H1 (cell line): ENCODE data around the gene MYO16. TPM values are rescaled to one million over a fixed set of nuclear protein-coding genes. Genes with fewer than 3 reads are reported as not detected.

Experiments used
- CTCF ChIA-PET: fragments of 300-600 bp; sonication (Branson Sonifier 250); formaldehyde crosslinking; loops from one replicate; lab custom pipeline; 2021; ENCODE audit not compliant: partially characterized antibody; lab: Charles Lee
- POLR2A ChIA-PET: fragments of 300-600 bp; sonication (Branson Sonifier 250); formaldehyde crosslinking; loops from one replicate; lab custom pipeline; 2021; ENCODE audit warnings: inconsistent platforms; ENCODE audit not compliant: partially characterized antibody; lab: Charles Lee
- DNase-seq, 2 experiments: peaks; one replicate each; pipeline versions ENCODE4 v3.0.0 to v3.0.0-alpha.2; 2010 to 2022; ENCODE audit warnings: low spot score in 2 of 2, low read depth in 1 of 2, mixed read lengths in 1 of 2
- FAIRE-seq: peaks from 2 replicates; lab custom pipeline; 2011; peaks lifted over from hg19 to GRCh38; lab: Jason Lieb, UNC
- H2AFZ ChIP-seq: 2 replicates; pipeline ENCODE4 v1.8.1; 2012; ENCODE audit warnings: low read length, inconsistent platforms
- H2AK5ac ChIP-seq: 2 replicates; pipeline ENCODE4 v1.6.1; 2013; ENCODE audit warnings: low read depth, low read length
- H2BK120ac ChIP-seq: replicated peaks from 2 replicates; pipeline ENCODE3; 2013; ENCODE audit warnings: low read depth, low read length, inconsistent platforms
- H2BK12ac ChIP-seq: 2 replicates; pipeline ENCODE4 v1.6.1; 2013; ENCODE audit warnings: low read depth, low read length
- H2BK15ac ChIP-seq: 2 replicates; pipeline ENCODE4 v1.6.1; 2013; ENCODE audit warnings: low read length
- H2BK20ac ChIP-seq: 2 replicates; pipeline ENCODE4 v1.6.1; 2013; ENCODE audit warnings: low read length
- H2BK5ac ChIP-seq: 2 replicates; pipeline ENCODE4 v1.6.1; 2013; ENCODE audit warnings: low read depth, low read length
- H3K14ac ChIP-seq: 2 replicates; pipeline ENCODE4 v1.6.1; 2013; ENCODE audit warnings: inconsistent platforms; ENCODE audit not compliant: insufficient read length
- H3K18ac ChIP-seq: 2 replicates; pipeline ENCODE4 v1.6.1; 2013; ENCODE audit warnings: low read length; ENCODE audit errors: extremely low read depth
- H3K23ac ChIP-seq: 2 replicates; pipeline ENCODE4 v1.6.1; 2013; ENCODE audit warnings: inconsistent platforms; ENCODE audit not compliant: insufficient read length
- H3K23me2 ChIP-seq: 2 replicates; pipeline ENCODE4 v1.6.1; 2013; ENCODE audit warnings: low read depth, low read length
- H3K27ac ChIP-seq: 2 replicates; pipeline ENCODE4 v1.6.1; 2011; ENCODE audit warnings: low read depth, low read length, inconsistent platforms
- H3K27me3 ChIP-seq, 4 experiments: replicated peaks in 1 of 4; 1 replicate in 1 of 4; 2 replicates in 3 of 4; pipeline versions ENCODE4 v1.6.1 to v1.8.1; 2011 to 2013; ENCODE audit warnings: low read length in 3 of 4, mild to moderate bottlenecking in 3 of 4, inconsistent platforms in 2 of 4, mixed read lengths in 2 of 4, moderate library complexity in 1 of 4; ENCODE audit not compliant: control insufficient read depth in 3 of 4, insufficient read depth in 3 of 4; ENCODE audit errors: extremely low read depth in 1 of 4
- H3K36me3 ChIP-seq, 4 experiments: 2 replicates each; pipeline versions ENCODE4 v1.6.1 to v1.8.1; 2011 to 2013; ENCODE audit warnings: mild to moderate bottlenecking in 4 of 4, low read length in 3 of 4, moderate library complexity in 2 of 4, control low read depth in 1 of 4, inconsistent platforms in 1 of 4; ENCODE audit not compliant: insufficient read depth in 4 of 4, control insufficient read depth in 2 of 4
- H3K4ac ChIP-seq: replicated peaks from 2 replicates; pipeline ENCODE3; 2013; ENCODE audit warnings: low read length, low read depth, mixed read lengths, inconsistent platforms; ENCODE audit not compliant: insufficient read length
- H3K4me1 ChIP-seq, 4 experiments: replicated peaks in 1 of 4; 1 replicate in 1 of 4; 2 replicates in 3 of 4; pipeline versions ENCODE4 v1.6.1 to v1.8.1; 2011 to 2013; ENCODE audit warnings: low read length in 3 of 4, inconsistent platforms in 2 of 4, mixed read lengths in 1 of 4; ENCODE audit not compliant: insufficient read depth in 4 of 4, control insufficient read depth in 3 of 4
- H3K4me2 ChIP-seq, 2 experiments: 2 replicates each; pipeline versions ENCODE4 v1.6.1 to v1.8.1; 2011 to 2013; ENCODE audit warnings: low read depth in 2 of 2, low read length in 2 of 2, control low read depth in 1 of 2, inconsistent platforms in 1 of 2, mild to moderate bottlenecking in 1 of 2; ENCODE audit not compliant: insufficient read depth in 1 of 2
- H3K4me3 ChIP-seq, 4 experiments: fragments of 200-600, 300-600 bp in 1 of 4; sonication (generic), shearing (Covaris generic), sonication (Bioruptor Twin) in 1 of 4; 2 replicates each; pipeline versions ENCODE4 v1.5.1 to v1.8.1; 2011 to 2016; ENCODE audit warnings: low read length in 4 of 4, low read depth in 3 of 4, control low read depth in 2 of 4, inconsistent platforms in 2 of 4, mild to moderate bottlenecking in 2 of 4, mixed read lengths in 1 of 4, moderate library complexity in 1 of 4; ENCODE audit not compliant: insufficient read depth in 2 of 4; ENCODE audit errors: extremely low read depth in 1 of 4
- H3K56ac ChIP-seq: replicated peaks from 2 replicates; pipeline ENCODE3; 2013; ENCODE audit warnings: low read depth, mild to moderate bottlenecking, mixed read lengths, low read length, inconsistent platforms; ENCODE audit not compliant: insufficient read length
- H3K79me1 ChIP-seq: 2 replicates; pipeline ENCODE4 v1.6.1; 2013; ENCODE audit warnings: low read depth, low read length, control low read depth
- H3K79me2 ChIP-seq, 2 experiments: 2 replicates each; pipeline versions ENCODE4 v1.6.1 to v1.8.1; 2012 to 2013; ENCODE audit warnings: low read length in 2 of 2, mild to moderate bottlenecking in 2 of 2, inconsistent platforms in 1 of 2; ENCODE audit not compliant: insufficient read depth in 2 of 2, control insufficient read depth in 1 of 2
- H3K9ac ChIP-seq, 4 experiments: replicated peaks in 1 of 4; 1 replicate in 1 of 4; 2 replicates in 3 of 4; pipeline versions ENCODE4 v1.6.1 to v1.8.1; 2011 to 2013; ENCODE audit warnings: low read depth in 3 of 4, low read length in 3 of 4, control low read depth in 2 of 4, mild to moderate bottlenecking in 2 of 4, moderate library complexity in 2 of 4, inconsistent platforms in 1 of 4; ENCODE audit errors: extremely low read depth in 1 of 4
- H3K9me3 ChIP-seq, 2 experiments: 2 replicates each; pipeline versions ENCODE4 v1.6.1 to v1.8.1; 2012 to 2013; ENCODE audit warnings: mild to moderate bottlenecking in 2 of 2, moderate library complexity in 2 of 2, control low read depth in 1 of 2, inconsistent platforms in 1 of 2, low read depth in 1 of 2, low read length in 1 of 2, mixed read lengths in 1 of 2; ENCODE audit not compliant: insufficient read depth in 2 of 2
- H4K20me1 ChIP-seq, 2 experiments: replicated peaks in 1 of 2; 2 replicates each; pipeline versions ENCODE3 to v1.8.1; 2011 to 2013; ENCODE audit warnings: inconsistent platforms in 2 of 2, low read length in 2 of 2, mild to moderate bottlenecking in 1 of 2; ENCODE audit not compliant: insufficient read depth in 2 of 2, control insufficient read depth in 1 of 2
- H4K5ac ChIP-seq: 2 replicates; pipeline ENCODE4 v1.6.1; 2013; ENCODE audit warnings: low read length, low read depth, mixed read lengths, inconsistent platforms; ENCODE audit not compliant: insufficient read length
- H4K8ac ChIP-seq: 2 replicates; pipeline ENCODE4 v1.8.0; 2013; ENCODE audit warnings: mild to moderate bottlenecking, moderate library complexity, low read length, inconsistent platforms; ENCODE audit not compliant: insufficient read depth; ENCODE audit errors: extremely low read depth
- H4K91ac ChIP-seq: replicated peaks from 2 replicates; pipeline ENCODE3; 2013; ENCODE audit warnings: low read length, mixed read lengths, inconsistent platforms; ENCODE audit not compliant: insufficient read length
- BACH1 ChIP-seq: IDR thresholded peaks from 2 replicates; pipeline ENCODE4 v1.6.1; 2012; ENCODE audit warnings: low read length, improper control_type of control experiment
- CBX5 ChIP-seq: fragments of 300-800, 300-1000 bp; sonication (generic); IDR thresholded peaks from 2 replicates; pipeline ENCODE4 v1.7.1; 2016; ENCODE audit warnings: antibody characterized with exemption, low read length, low read depth
- CHD2 ChIP-seq: IDR thresholded peaks from 2 replicates; pipeline ENCODE4 v1.6.1; 2012; ENCODE audit warnings: low read length, improper control_type of control experiment
- FOSL1 ChIP-seq: IDR thresholded peaks from 2 replicates; pipeline ENCODE4 v1.6.1; 2011; ENCODE audit warnings: mild to moderate bottlenecking, low read depth, low read length, moderate library complexity; ENCODE audit not compliant: insufficient read depth
- MAFK ChIP-seq: IDR thresholded peaks from 2 replicates; pipeline ENCODE4 v1.6.1; 2012; ENCODE audit warnings: low read depth, mild to moderate bottlenecking, improper control_type of control experiment, low read length
- NRF1 ChIP-seq: IDR thresholded peaks from 2 replicates; pipeline ENCODE4 v1.6.1; 2011; ENCODE audit warnings: mild to moderate bottlenecking, low read depth, low read length, improper control_type of control experiment
- POU5F1 ChIP-seq: IDR thresholded peaks from 2 replicates; pipeline ENCODE4 v1.6.1; 2011; ENCODE audit warnings: low read depth, mild to moderate bottlenecking, low read length, moderate library complexity
- RXRA ChIP-seq: IDR thresholded peaks from 2 replicates; pipeline ENCODE4 v1.6.1; 2011; ENCODE audit warnings: low read depth, mild to moderate bottlenecking, low read length, moderate library complexity; ENCODE audit not compliant: insufficient read depth
- SP1 ChIP-seq: IDR thresholded peaks from 2 replicates; pipeline ENCODE4 v1.6.1; 2011; ENCODE audit warnings: low read depth, low read length
- SP2 ChIP-seq: IDR thresholded peaks from 2 replicates; pipeline ENCODE4 v1.6.1; 2012; ENCODE audit warnings: mild to moderate bottlenecking, low read length, inconsistent platforms
- SRF ChIP-seq: IDR thresholded peaks from 2 replicates; pipeline ENCODE4 v1.6.1; 2011; ENCODE audit warnings: mild to moderate bottlenecking, low read depth, low read length, moderate library complexity
- TAF7 ChIP-seq: optimal IDR thresholded peaks from 2 replicates; pipeline ENCODE3; 2011; ENCODE audit warnings: low read depth, mild to moderate bottlenecking, inconsistent platforms, low read length, moderate library complexity, borderline replicate concordance
- TCF12 ChIP-seq: IDR thresholded peaks from 2 replicates; pipeline ENCODE4 v1.6.1; 2011; ENCODE audit warnings: low read depth, mild to moderate bottlenecking, low read length
- TEAD4 ChIP-seq: IDR thresholded peaks from 2 replicates; pipeline ENCODE4 v1.6.1; 2012; ENCODE audit warnings: low read depth, low read length, inconsistent platforms, mixed read lengths
- WGBS, 2 experiments: shearing (Covaris generic) in 1 of 2; methylation state at CpG; one replicate each; pipeline versions ENCODE4 v1.1.6 to v1.1.7; 2013 to 2015; ENCODE audit warnings: low lambda C conversion rate in 2 of 2, mixed read lengths in 2 of 2, inconsistent platforms in 1 of 2, low coverage in 1 of 2, missing lambda C conversion rate in 1 of 2; ENCODE audit not compliant: insufficient replicate concordance in 2 of 2, insufficient coverage in 1 of 2, insufficient read length in 1 of 2; ENCODE audit errors: extremely low coverage in 1 of 2, missing lambda C conversion rate in 1 of 2; 5-methylcytosine and 5-hydroxymethylcytosine counted together
- polyA plus RNA-seq, 7 experiments: library from polyadenylated mRNA; depleted of rRNA in 3 of 7; stranded (reverse) in 5 of 7; unstranded in 2 of 7; fragments of >200 nt in 5 of 7; fragments of 200-250 nt in 2 of 7; gene quantifications; 1 replicate in 5 of 7; 2 replicates in 1 of 7; 4 replicates in 1 of 7; pipeline versions ENCODE4 v1.2.1 to v1.2.3, GENCODE V29; 2011 to 2013; ENCODE audit warnings: missing spikeins in 2 of 7, mixed read lengths in 2 of 7
- total RNA-seq: library from RNA; stranded (reverse); fragmentation: NEBNext Ultra II Directional; extraction: Animal tissue kit (Norgen Biotek cat#: 25700); gene quantifications from 2 replicates; pipeline ENCODE4 v1.2.1, GENCODE V29; 2021
- TF ChIP-seq, protein P1 (sequence below): IDR thresholded peaks from 2 replicates; pipeline ENCODE4 v1.6.1; 2012; ENCODE audit warnings: low read length, inconsistent platforms

Gene MYO16
- total and polyA plus RNA-seq, 2 of the 8 experiments (the other 6 are each of a cell fraction or from before 2014, with no cell fraction given): 0.02 to 0.22 TPM

GRCh38 chr13:109214393-109214792 is 585.0 kb downstream of the MYO16 start:
- POLR2A ChIA-PET: no interaction called here
- no peak overlapping the region for H3K27ac ChIP-seq
- no peaks in the 10 kb centered on the region for H4K20me1 ChIP-seq
- H3K4me2 ChIP-seq: no peak overlapping the region
- H4K91ac ChIP-seq: no peak overlapping the region
- H3K56ac ChIP-seq: no peak overlapping the region
- H3K27me3 ChIP-seq: no peaks in the 10 kb centered on the region
- no peak overlapping the region for H2AFZ ChIP-seq
- H3K4me1 ChIP-seq: no peaks in the 10 kb centered on the region
- no peak overlapping the region for H4K8ac ChIP-seq
- DNase-seq: no peak
- no peak overlapping the region for H2BK12ac ChIP-seq
- no peak overlapping the region for H3K18ac ChIP-seq
- no peaks in the 10 kb centered on the region for H3K23me2 ChIP-seq
- H4K5ac ChIP-seq: no peak overlapping the region
- no peak overlapping the region for H2AK5ac ChIP-seq
- CTCF ChIA-PET: interaction anchor here (1.7 kb wide), 1 partner anchor 16 kb away, joined by 6 read pairs; no protein-coding TSS in a partner anchor
- no peak overlapping the region for H2BK5ac ChIP-seq
- H2BK120ac ChIP-seq: no peak overlapping the region
- H3K79me1 ChIP-seq: no peaks in the 10 kb centered on the region
- no peak overlapping the region for H3K4ac ChIP-seq
- 95% methylated on average over 2 of the region's 2 CpGs; no CpG with 5 or more reads in 1 of the 2 experiments for WGBS, 2 experiments
- FAIRE-seq: no peak
- H3K23ac ChIP-seq: no peak overlapping the region
- H3K14ac ChIP-seq: no peak overlapping the region
- H2BK15ac ChIP-seq: no peak overlapping the region
- no peaks in the 10 kb centered on the region for H3K79me2 ChIP-seq
- no peaks in the 10 kb centered on the region for H3K9me3 ChIP-seq
- H3K4me3 ChIP-seq: no peak overlapping the region
- H3K9ac ChIP-seq: no peak overlapping the region
- H2BK20ac ChIP-seq: no peak overlapping the region
- H3K36me3 ChIP-seq: no peaks in the 10 kb centered on the region
- TF ChIP-seq SRF (no peak), TAF7 (no peak), SP1 (no peak), TEAD4 (no peak), RXRA (no peak), NRF1 (no peak), POU5F1 (no peak), MAFK (no peak), CBX5 (no peak), CHD2 (no peak), BACH1 (no peak), SP2 (no peak), TCF12 (no peak), FOSL1 (no peak)
- TF ChIP-seq, protein P1, sequence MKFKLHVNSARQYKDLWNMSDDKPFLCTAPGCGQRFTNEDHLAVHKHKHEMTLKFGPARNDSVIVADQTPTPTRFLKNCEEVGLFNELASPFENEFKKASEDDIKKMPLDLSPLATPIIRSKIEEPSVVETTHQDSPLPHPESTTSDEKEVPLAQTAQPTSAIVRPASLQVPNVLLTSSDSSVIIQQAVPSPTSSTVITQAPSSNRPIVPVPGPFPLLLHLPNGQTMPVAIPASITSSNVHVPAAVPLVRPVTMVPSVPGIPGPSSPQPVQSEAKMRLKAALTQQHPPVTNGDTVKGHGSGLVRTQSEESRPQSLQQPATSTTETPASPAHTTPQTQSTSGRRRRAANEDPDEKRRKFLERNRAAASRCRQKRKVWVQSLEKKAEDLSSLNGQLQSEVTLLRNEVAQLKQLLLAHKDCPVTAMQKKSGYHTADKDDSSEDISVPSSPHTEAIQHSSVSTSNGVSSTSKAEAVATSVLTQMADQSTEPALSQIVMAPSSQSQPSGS: no peak
